Muscle of arm (tissue), 12 donors: ENCODE data around the gene YPEL1. TPM values are rescaled to one million over a fixed set of nuclear protein-coding genes. Genes with fewer than 3 reads are reported as not detected.

Experiments
- DNase-seq: peaks from one replicate; pipeline ENCODE4 v3.0.0-alpha.2; 2013
- polyA plus RNA-seq, 12 donors: library from polyadenylated mRNA; unstranded; fragments of 120-200 nt; gene quantifications; one replicate each; pipeline ENCODE4 v1.2.1, GENCODE V29; 2013; ENCODE audit not compliant: insufficient read length in 12 of 12

YPEL1 gene
- polyA plus RNA-seq, 12 donors: 12.1 to 25.4 (median 20.0) TPM; not detected in 2

DNA sequence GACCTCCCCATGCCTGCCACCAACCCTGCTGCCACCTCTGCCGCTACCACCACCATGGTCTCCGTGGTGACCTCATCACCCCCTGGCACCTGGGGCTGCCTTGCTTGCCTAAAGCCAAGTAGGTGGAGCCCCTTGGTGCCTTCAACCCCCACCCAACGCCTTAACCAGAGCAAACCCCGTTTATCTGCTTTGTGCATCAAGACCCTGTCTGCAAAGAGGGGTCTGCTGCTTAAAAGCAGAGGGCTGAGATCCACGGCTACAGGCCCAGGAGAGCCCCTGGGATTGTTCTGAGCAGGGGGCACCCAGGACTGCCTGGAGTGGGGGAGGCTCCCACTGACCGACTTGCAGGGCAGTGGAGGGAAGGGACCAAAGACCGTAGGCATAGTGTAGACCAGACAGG lies 74.7 kb downstream of the YPEL1 start:
- no peak for DNase-seq

GRCh38 chr22:21659864-21660525 lies 75.6 kb downstream of the YPEL1 start:
- no peak for DNase-seq

DNA sequence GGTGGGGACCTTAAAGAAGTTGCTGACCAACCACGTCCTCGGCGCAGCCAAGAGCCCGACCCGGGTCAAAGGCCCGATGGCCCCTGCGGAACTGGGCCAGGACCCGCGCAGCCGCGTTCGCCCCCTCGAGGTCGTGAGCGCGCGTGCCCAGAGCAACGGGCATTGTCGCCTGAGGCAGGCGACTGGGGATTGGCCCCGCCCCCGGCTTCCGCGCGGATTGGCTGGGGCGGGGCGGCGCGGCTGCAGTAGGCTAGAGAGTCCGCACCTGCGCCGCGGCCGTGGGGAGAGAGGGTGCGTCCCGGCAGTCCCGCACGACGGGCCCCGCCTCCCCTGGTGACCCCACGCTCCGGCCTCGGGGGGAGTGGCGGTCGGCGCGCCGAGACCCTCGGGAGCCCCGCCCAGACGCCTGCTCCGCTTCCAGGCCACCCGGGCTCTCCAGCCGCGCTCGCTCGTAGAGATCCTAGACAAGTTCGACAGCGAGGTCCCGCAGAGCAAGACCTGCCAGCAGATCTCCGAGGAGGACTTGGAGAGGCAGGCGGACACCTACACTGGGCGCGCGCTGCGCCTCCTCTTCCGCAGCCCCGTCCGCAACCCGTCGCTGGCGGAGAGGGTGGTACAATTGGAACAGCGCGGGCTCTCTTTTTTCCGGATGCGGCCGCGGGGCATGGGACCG lies 78.1 kb downstream of the YPEL1 start:
- DNase-seq: no peak

GRCh38 chr22:21657020-21657359 lies 78.6 kb downstream of the YPEL1 start:
- DNase-seq: no peak

DNA sequence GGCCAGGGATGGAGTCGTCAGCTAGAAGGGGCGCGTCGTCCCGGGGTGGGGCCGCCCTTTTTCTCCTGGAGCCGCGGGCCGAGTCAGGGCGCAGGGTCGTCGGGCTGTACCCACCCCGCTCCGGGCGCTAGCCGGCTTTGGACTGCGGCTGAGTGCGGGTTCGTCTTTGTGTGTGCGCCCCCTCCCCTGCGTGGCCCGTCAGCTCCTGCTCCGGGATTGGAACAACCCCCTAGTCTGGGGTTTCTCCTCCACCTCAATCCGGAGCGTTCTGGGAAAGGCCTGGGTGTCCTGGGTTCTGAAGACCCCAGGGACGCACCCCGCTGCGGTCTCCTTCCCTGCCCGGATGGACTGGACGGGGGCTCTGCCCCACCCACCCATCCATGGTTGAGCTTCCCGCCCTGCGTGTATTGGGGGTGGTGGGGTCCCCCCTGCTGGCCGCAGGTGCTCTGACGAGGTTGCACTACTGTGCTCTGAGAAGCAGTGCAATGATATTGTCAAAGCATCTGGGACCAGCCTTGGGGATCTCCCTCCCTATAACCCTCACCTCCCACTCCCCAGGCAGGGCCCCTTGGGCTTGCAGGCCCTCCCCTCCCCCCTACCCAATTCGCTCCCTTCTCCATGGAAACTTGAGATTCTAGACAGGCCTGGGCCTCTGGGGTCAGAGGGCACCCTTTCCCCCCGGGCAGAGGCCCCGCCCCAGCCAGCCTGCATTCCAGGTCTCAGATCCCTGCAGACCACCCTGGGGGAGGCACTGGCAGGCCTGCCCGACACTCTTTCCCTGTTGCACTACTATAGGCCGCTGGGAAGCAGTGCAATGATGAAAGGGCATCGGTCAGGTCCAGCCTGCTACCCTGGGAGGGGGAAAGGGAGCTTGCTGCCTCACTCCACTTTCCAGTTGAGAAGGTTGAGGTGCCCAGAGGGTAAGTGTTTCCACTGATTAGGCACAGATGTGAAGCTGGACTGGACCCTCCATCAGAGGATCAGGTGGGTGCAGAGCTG lies 82.7 kb downstream of the YPEL1 start:
- DNase-seq: no peak

GRCh38 chr22:21652010-21652546 lies 83.5 kb downstream of the YPEL1 start:
- peak; percentile 90 for DNase-seq

DNA sequence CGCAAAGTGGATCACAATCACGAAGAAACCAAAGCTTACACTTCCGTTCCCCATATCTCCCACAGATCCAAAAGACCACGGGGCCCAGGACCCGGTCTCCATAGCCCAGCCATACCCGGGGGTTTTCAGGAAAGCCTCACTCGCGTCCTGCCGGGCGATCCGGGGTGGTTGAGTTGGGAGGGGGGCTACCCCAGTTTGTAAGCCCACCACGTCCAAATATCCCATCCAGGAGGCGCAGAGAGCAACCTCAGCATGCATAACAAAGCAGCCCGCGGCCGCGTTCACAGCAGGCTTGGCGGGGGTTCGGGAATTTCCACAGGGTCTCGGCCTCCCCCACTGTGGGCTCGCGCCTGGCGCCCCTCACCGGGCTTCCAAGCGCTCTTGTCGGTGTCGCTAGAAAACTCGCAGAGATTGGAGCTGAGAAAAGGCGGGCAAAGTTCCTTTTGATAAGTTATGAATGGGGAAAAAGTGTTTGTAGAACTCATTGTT lies 84.0 kb downstream of the YPEL1 start:
- DNase-seq: no peak

DNA sequence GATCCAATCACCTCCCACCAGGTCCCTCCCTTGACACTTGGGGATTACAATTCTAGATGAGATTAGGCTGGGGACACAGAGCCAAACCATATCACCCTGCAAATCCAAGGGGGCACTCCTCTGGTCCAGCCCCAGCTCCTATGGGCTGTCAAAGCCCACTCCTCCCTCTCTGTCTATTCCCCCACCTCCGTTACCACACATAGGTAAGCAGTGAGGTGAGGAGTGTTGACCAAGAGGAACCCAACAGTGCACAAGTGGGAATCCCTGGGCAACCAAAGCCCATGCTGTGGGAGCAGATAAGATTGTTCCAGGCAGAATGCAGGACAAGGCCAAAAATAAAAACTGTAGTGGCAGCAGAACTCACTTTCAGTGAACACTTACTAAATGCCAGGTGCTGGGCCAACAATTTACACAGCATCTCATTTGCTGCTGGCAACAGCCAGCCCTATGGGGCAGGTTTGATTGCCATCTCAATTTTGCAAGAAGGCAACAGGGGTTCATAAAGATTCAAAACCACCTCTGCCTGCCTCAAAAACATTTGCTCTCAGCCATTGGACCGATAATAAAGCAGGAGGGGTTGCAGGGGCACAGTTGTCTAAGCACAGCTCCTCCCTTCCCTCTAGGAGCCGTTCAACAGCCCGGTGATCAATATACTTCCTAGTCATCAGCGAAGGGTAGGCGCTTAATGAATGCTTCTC lies 84.6 kb downstream of the YPEL1 start:
- no peak for DNase-seq

DNA sequence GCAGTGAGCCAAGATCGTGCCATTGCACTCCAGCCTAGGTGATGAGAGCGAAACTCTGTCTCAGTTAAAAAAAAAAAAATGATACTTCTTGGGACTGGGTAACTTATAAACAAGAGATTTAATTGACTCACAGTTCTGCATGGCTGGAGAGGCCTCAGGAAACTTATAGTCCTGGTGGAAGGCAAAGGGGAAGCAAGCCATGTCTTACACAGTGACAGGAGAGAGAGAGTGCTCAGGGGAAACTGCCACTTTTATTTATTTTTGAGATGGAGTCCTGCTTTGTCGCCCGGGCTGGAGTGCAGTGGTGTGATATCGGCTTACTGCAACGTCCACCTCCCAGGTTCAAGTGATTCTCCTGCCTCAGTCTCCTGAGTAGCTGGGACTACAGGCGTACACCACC lies 85.3 kb downstream of the YPEL1 start:
- no peak for DNase-seq

Other genes starting within 250 kb of the YPEL1 start
- under 1 TPM in 10 of 12 donors, not detected in 2; 0.10 to 0.84 (median 0.32) TPM for gene RIMBP3C, start 184.3 kb downstream of the YPEL1 start, polyA plus RNA-seq
- gene UBE2L3, start 168.1 kb downstream of the YPEL1 start, polyA plus RNA-seq: 10 to 100 TPM in 11 of 12 donors, not detected in 1; 36.3 to 47.9 (median 42.0) TPM
- 1 to 10 TPM in 10 of 12 donors, not detected in 2; 2.8 to 7.8 (median 3.4) TPM for gene YDJC, start 105.8 kb downstream of the YPEL1 start, polyA plus RNA-seq
- gene CCDC116, start 103.0 kb downstream of the YPEL1 start, polyA plus RNA-seq: under 1 TPM in 10 of 12 donors, not detected in 2; 0.12 to 0.94 (median 0.45) TPM
- 10 to 100 TPM in 1 of 12 donors, 1 to 10 TPM in 10, not detected in 1; 4.1 to 15.9 (median 7.2) TPM for gene SDF2L1, start 93.5 kb downstream of the YPEL1 start, polyA plus RNA-seq
- gene PPIL2, start 69.8 kb downstream of the YPEL1 start, polyA plus RNA-seq: 10 to 100 TPM in 11 of 12 donors, not detected in 1; 25.5 to 43.5 (median 28.5) TPM
- gene MAPK1, start 131.9 kb upstream of the YPEL1 start, polyA plus RNA-seq: 100 to 1,000 TPM in 10 of 12 donors, 10 to 100 TPM in 1, not detected in 1; 94.7 to 154 (median 145) TPM
- gene PPM1F, start 217.1 kb upstream of the YPEL1 start, polyA plus RNA-seq: 10 to 100 TPM in 11 of 12 donors, not detected in 1; 32.4 to 49.5 (median 46.1) TPM
- gene TOP3B, start 247.0 kb upstream of the YPEL1 start, polyA plus RNA-seq: 10 to 100 TPM in 11 of 12 donors, not detected in 1; 11.8 to 23.3 (median 15.9) TPM